GM10847 (cell line): ENCODE data around the gene ASIC3.

Source experiments
- POLR2A ChIP-seq: IDR thresholded peaks from 2 replicates; pipeline ENCODE4 v1.6.1; 2011; ENCODE audit not compliant: insufficient read length; ENCODE audit errors: extremely low read depth

ASIC3 gene

DNA sequence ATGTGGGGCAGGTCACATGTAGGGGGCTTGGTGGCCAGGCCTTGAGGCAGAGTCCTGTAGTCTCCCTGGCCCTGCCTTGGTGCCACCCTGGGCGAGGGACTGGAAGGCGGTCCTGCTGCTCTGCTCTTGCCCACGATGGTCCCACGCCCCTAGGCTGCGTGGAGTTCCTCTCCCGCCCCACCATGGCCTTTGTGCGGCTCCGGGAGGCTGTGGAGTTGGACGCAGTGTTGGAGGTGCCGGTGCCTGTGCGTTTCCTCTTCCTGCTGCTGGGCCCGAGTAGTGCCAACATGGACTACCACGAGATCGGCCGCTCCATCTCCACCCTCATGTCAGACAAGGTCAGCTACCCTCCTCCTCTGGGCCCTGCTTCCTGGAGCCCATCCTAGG, 22.2 kb downstream of the ASIC3 start:
- TF ChIP-seq POLR2A = no peak

GRCh38 chr7:151071032-151071866, 22.9 kb downstream of the ASIC3 start:
- no peak for TF ChIP-seq POLR2A

- no peak for TF ChIP-seq POLR2A
Observed at GRCh38 chr7:151073990-151074389, 25.7 kb downstream of the ASIC3 start.

DNA sequence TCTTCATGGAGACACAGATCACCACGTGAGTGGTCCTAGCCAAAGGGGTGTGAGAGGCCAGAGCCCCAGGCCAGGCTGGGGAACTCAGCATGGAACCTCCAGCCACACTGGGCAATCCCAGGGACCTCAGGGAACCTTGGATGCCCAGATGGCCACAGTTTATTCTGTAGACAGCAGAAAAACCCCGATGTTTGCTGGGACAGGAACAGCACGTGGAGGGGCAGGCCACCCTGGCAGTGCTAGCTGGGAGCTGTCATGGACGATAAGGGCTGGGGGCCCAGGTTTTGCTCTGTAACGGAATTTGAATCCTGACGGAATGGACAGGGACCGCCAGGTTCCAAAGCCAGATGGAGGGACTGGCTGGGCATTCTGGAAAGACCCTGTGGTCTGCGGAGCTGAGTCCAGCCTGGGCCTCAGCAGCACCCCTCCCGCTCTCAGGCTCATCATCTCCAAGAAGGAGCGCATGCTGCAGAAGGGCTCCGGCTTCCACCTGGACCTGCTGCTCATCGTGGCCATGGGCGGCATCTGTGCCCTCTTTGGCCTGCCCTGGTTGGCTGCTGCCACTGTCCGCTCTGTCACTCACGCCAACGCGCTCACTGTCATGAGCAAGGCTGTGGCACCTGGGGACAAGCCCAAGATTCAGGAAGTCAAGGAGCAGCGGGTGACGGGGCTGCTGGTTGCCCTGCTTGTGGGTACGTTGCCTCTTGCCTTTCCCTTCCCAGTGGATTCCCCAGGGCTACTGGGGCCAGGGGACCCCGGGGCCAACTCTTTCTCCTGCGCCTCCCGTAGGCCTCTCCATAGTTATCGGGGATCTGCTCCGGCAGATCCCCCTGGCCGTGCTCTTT, 26.7 kb downstream of the ASIC3 start:
- no peak for TF ChIP-seq POLR2A

DNA sequence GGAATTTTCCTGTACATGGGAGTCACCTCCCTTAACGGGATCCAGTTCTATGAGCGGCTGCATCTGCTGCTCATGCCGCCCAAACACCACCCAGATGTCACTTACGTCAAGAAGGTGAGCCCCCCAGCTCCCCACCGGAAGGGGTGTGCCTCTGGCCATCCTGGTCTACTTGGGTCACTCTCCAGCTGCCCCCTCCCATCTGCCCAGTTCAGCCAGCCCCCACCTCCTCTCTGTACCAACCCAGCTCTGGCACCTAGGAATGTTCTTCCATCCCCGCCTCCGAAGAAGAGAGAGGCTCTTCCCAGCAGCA, 27.3 kb downstream of the ASIC3 start:
- TF ChIP-seq POLR2A = no peak

GRCh38 chr7:151075978-151076426, 27.7 kb downstream of the ASIC3 start:
- no peak for TF ChIP-seq POLR2A

DNA sequence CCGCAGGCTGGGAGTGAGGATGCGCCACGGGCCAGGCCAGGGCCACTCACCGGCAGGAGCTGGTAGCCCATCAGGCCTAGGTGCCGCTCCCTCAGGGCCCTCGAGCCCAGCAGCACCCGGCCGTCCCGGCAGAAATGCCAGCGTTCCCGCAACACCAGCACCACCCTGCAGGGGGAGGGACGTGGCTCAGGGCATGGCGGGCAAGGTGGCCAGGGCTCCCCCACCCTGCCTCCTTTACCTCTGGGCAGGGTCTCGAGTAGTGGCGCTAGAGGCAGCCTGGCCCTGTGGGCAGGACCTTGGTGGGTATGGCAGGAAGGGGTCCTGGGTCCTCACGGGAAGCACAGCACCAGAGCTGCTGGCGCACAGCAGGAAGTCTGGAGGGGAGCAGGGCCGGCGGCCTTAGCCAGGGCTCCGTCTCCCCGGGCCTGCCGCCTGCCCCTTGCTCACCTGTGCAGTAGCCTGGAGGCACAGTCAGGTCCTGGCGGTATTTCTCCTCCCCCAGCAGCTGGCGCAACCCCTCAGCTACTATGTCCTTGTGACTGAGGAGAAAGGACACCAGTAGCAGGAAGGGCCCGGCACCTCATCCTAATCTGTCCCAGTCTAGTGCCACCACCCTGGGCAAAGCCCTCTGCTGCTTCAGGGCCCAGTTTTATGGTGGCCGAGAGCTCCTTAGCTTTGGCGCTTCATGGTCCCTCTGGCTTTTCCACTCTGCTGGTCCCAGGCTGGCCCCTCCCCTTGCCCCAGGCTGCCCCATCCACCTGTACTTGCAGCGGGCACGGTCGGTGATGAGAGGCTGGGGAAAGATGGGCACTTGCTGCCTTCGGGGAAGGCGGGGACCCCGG, 28.8 kb downstream of the ASIC3 start:
- TF ChIP-seq POLR2A = no peak

DNA sequence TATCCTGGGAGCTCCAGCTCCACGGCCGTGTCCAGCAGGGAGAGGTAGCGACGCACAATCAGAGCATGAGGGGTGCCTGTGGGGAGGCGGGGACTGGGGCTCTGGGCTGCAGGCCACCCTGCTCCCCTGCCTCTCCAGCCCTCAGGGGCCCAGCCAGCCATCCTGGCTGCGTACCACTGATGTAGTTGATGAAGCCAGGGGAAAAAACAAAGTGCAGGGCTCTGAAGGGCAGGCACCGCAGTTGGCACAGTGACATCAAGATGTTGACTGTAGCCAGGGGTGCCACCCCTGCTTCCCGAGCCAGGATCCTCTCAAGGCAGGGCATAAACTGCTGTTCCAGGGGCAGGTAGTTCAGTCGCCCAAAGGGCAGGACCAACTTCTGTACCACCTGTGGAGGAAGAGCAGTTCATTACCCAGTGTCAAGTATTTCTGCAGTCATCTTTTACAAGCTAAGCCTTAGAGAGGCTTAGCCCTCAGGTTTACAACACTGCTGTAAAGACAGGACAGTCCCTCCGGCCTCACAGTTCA, 29.4 kb downstream of the ASIC3 start:
- TF ChIP-seq POLR2A = no peak

DNA sequence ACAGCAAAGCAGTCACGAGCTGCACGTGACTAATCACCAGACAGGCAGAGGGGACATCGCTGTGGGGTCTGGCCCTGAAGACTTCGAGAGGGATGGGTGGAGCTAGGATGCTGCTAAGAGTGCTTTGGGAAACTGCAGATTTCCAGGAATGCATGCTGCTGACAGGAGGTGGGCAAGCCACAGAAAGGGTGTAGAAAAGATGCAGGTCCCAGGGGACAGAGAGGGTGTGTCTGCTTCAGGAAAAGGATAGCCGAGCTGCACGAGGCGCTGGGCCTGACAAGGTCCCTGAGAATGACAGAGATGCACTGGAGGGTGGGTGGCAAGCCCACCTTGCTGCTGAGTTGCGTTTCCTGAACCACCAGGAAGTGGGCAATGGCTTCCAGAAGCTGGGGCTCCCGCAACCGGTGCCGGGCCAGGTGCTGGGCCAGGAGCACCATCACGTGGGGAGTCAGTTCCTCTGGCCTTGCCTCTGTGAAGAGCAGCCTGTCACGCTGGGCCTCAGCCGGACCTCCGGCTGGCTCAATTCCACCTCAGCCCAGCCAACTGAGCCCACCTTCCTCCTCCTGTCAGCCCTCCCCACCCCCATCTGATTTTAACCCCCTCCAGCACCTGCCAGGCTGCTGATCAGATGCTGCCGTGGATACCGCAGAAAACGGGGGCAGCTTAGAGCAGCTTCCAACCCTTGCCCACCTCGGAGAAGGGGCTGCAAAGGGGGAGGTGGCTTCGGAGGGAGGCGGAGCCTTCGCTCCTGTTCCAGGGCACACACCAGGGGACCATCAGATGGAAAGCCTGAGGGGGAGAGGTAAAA, 30.1 kb downstream of the ASIC3 start:
- TF ChIP-seq POLR2A = no peak

- no peak for TF ChIP-seq POLR2A
Observed at GRCh38 chr7:151079199-151079910, 31.0 kb downstream of the ASIC3 start.

GRCh38 chr7:151080067-151080521, 31.8 kb downstream of the ASIC3 start:
- TF ChIP-seq POLR2A = no peak

DNA sequence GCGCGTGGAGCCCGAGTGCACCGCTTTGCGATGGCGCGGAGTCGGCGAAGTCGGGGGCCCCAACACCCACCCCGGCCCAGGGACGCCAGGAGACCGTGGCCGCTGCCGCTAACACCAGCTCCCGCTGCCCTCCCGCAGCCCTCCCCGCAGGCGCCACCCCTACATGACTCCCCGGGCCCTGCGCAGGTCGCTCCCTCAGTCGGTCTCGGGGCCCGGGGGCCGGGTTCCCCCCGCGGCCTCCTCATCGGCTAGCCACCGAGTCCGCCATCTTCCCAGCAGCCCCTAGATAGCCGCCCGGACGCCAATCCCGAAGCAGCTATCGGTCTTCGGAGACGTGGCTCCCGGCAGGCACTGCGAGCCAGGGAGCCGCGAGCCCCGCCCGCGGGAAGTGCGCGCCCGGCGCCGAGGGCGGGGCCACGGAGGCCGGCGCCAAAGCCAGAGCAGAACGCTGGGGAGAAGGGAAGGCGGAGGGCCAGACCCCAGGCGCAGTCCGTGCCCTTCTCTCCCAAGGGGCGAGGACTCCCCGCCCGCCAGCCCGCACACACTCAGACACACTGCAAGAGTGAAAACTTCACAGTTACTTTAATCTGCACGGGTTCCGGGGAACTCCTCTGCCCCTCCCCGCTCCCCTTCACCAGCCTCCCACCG, 32.3 kb downstream of the ASIC3 start, which contains the start of gene FASTK:
Gene FASTK, minus strand, starts transcription at position 288 of the 648 bp plus-strand sequence. Its CDS starts 43 bp downstream, at position 245.
- peak; percentile 65 for TF ChIP-seq POLR2A
